Skeletal muscle tissue (tissue), 4 donors: Measurements from ENCODE around the gene ZNF681. TPM values are rescaled to one million over a fixed set of nuclear protein-coding genes. Genes with fewer than 3 reads are reported as not detected.
"Not testable (repeated sequence)": the region's sequence is repeated elsewhere in the genome, so short reads cannot be mapped to it uniquely, and the experiment has no call there.

Experiments used
- H3K27ac ChIP-seq: one replicate; pipeline ENCODE4 v1.7.0; 2013; ENCODE audit warnings: mild to moderate bottlenecking, low read depth, low read length, inconsistent platforms
- H3K27me3 ChIP-seq, 3 donors: one replicate each; pipeline ENCODE4 v1.7.0; 2013; ENCODE audit warnings: low read length in 3 of 3; ENCODE audit not compliant: control insufficient read depth in 3 of 3, insufficient read depth in 3 of 3
- H3K36me3 ChIP-seq, 3 donors: one replicate each; pipeline ENCODE4 v1.7.0; 2013; ENCODE audit warnings: low read length in 3 of 3; ENCODE audit not compliant: control insufficient read depth in 3 of 3, insufficient read depth in 3 of 3
- H3K4me1 ChIP-seq, 3 donors: one replicate each; pipeline ENCODE4 v1.7.0; 2013; ENCODE audit warnings: low read length in 3 of 3, mild to moderate bottlenecking in 3 of 3; ENCODE audit not compliant: control insufficient read depth in 3 of 3, insufficient read depth in 3 of 3
- H3K4me3 ChIP-seq, 3 donors: one replicate each; pipeline ENCODE4 v1.7.0; 2013; ENCODE audit warnings: low read length in 3 of 3
- H3K9ac ChIP-seq, 3 donors: one replicate each; pipeline ENCODE4 v1.7.0; 2013; ENCODE audit warnings: low read length in 3 of 3, mild to moderate bottlenecking in 3 of 3, moderate library complexity in 2 of 3, low read depth in 1 of 3
- H3K9me3 ChIP-seq, 3 donors: one replicate each; pipeline ENCODE4 v1.7.0; 2013; ENCODE audit warnings: low read length in 3 of 3; ENCODE audit not compliant: control insufficient read depth in 3 of 3
- total RNA-seq: library from RNA; depleted of rRNA; stranded (reverse); fragments of >200 nt; gene quantifications from one replicate; pipeline ENCODE4 v1.2.3, GENCODE V29; 2014
- donor health status: Osteomylitis.

The ZNF681 gene
- total RNA-seq, 1 donor from 2014 or later: 1.6 TPM

GRCh38 chr19:23764781-23765180 lies 6.1 kb upstream of the ZNF681 start:
- H3K4me1 ChIP-seq: no peaks in the 10 kb centered on the region
- H3K4me3 ChIP-seq: no peak overlapping the region
- H3K27ac ChIP-seq: no peak overlapping the region
- no peaks in the 10 kb centered on the region for H3K9me3 ChIP-seq
- H3K9ac ChIP-seq: no peak overlapping the region
- no peaks in the 10 kb centered on the region for H3K27me3 ChIP-seq
- no peaks in the 10 kb centered on the region for H3K36me3 ChIP-seq

- no peaks in the 10 kb centered on the region for H3K27me3 ChIP-seq
- H3K9ac ChIP-seq: peak overlapping the region; percentile 32 to 70 (median 62)
- H3K9me3 ChIP-seq: no peaks in the 10 kb centered on the region
- H3K4me1 ChIP-seq: no peaks in the 10 kb centered on the region
- peak overlapping the region; percentile 74 to 88 (median 76) for H3K4me3 ChIP-seq
- H3K36me3 ChIP-seq: no peaks in the 10 kb centered on the region
- H3K27ac ChIP-seq: no peak overlapping the region
These were observed 4.4 kb upstream of the ZNF681 start for GRCh38 chr19:23762884-23763711.

DNA sequence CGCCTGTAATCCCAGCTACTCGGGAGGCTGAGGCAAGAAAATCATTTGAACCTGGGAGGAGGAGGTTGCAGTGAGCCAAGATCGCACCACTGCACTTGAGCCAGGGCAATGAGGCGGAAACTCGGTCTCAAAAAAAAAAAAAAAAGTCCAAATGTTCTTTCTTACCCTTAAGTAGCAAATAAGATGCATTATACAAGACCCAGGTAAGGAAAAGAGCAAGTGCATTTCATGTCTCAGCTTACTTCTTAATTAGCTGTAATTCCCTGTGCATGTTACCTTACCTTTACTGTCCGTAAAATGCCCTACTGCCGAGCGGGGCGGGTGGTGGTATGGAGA lies 3.8 kb upstream of the ZNF681 start:
- Histone ChIP-seq H3K4me1 (no peaks in the 10 kb centered on the region), H3K9ac (peak overlapping the region in 1 of 3 donors; percentile 62), H3K27me3 (no peaks in the 10 kb centered on the region), H3K27ac (no peak overlapping the region), H3K9me3 (no peaks in the 10 kb centered on the region), H3K4me3 (peak overlapping the region; percentile 74 to 88 (median 76)), H3K36me3 (no peaks in the 10 kb centered on the region)

DNA sequence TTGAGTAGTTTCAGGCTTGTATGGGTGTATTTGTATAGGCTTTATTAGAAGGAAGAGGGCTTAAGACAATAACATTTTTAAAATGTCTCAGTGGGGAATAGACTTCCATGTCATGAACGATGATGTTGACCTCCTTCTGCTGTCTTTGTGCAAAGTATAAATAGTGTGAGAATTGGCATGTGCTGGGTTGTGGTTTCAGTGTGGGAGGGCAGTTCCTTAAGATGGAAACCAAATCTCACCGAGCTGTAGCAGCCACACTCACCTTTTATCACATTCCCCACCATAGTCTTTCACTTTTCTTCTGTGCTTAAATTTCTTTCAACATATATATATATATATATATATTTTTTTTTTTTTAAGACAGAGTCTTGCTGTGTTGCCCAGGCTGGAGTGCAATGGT lies 1.6 kb upstream of the ZNF681 start:
- not testable (repeated sequence) for H3K9me3 ChIP-seq, H3K4me3 ChIP-seq, H3K9ac ChIP-seq, H3K27me3 ChIP-seq, H3K36me3 ChIP-seq, H3K27ac ChIP-seq, H3K4me1 ChIP-seq

DNA sequence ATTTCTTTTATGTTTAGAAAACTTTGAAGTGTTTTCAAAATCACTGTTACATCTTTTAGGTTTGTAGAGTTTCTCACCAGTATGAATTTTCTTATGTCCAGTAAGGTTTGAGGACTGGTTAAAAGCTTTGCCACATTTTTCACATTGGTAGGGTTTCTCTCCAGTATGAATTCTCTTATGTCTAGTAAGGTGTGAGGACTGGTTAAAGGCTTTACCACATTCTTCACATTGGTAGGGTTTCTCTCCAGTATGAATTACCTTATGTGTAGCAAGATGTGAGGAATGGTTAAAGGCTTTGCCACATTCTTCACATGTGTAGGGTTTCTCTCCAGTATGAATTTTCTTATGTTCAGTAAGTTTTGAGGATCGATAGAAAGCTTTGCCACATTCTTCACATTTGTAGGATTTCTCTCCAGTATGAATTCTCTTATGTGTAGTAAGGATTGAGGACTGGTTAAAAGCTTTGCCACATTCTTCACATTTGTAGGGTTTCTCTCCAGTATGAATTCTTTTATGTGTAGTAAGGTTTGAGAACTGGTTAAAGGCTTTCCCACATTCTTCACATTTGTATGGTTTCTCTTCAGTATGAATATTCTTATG lies 15.0 kb downstream of the ZNF681 start:
- H3K4me1 ChIP-seq, H3K36me3 ChIP-seq: not testable (repeated sequence)
- peaks cover 0 to 19% (median 2%) of the 10 kb centered on the region in 3 donors for H3K9me3 ChIP-seq

GRCh38 chr19:23730729-23731465 lies 27.8 kb downstream of the ZNF681 start:
- not testable (repeated sequence) for H3K36me3 ChIP-seq, H3K4me1 ChIP-seq, H3K27me3 ChIP-seq, H3K9ac ChIP-seq, H3K9me3 ChIP-seq, H3K4me3 ChIP-seq, H3K27ac ChIP-seq

More for the DNA sequence above, 15.0 kb downstream of the ZNF681 start:
- not testable (repeated sequence) for H3K4me3 ChIP-seq, H3K27ac ChIP-seq, H3K9ac ChIP-seq, H3K27me3 ChIP-seq

GRCh38 chr19:23724161-23724560 lies 34.5 kb downstream of the ZNF681 start:
- H3K9ac ChIP-seq, H3K27me3 ChIP-seq, H3K4me1 ChIP-seq, H3K36me3 ChIP-seq, H3K4me3 ChIP-seq, H3K27ac ChIP-seq, H3K9me3 ChIP-seq: not testable (repeated sequence)

- no peaks in the 10 kb centered on the region for H3K36me3 ChIP-seq
- H3K9me3 ChIP-seq: no peaks in the 10 kb centered on the region
- H3K4me3 ChIP-seq: no peak overlapping the region
- H3K4me1 ChIP-seq: no peaks in the 10 kb centered on the region
- no peaks in the 10 kb centered on the region for H3K27me3 ChIP-seq
- no peak overlapping the region for H3K9ac ChIP-seq
- no peak overlapping the region for H3K27ac ChIP-seq
These were observed 39.9 kb downstream of the ZNF681 start for GRCh38 chr19:23718802-23719201.

DNA sequence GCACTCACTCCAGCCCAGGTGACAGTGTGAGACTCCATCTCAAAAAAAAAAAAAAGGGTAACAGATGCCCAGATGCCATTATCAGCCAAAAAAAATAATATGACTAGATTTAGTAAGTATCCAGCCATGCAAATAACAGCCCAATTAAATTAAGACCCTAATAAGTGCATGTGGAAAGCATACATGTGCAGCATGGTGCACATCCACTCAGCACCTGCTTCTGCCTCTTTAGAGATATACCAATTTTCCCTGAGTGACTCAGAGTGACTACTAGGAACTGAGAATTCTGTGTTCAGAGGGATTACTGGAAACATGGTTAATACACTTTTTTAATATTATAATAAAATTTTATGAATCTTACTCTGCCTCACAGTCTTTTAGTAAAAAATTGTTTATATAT lies 41.9 kb downstream of the ZNF681 start:
- Histone ChIP-seq H3K27ac (no peak overlapping the region), H3K27me3 (no peaks in the 10 kb centered on the region), H3K9ac (no peak overlapping the region), H3K4me1 (no peaks in the 10 kb centered on the region), H3K36me3 (no peaks in the 10 kb centered on the region), H3K9me3 (no peaks in the 10 kb centered on the region), H3K4me3 (no peak overlapping the region)

GRCh38 chr19:23709347-23709746 lies 49.3 kb downstream of the ZNF681 start:
- no peaks in the 10 kb centered on the region for H3K36me3 ChIP-seq
- no peaks in the 10 kb centered on the region for H3K4me1 ChIP-seq
- H3K27me3 ChIP-seq: no peaks in the 10 kb centered on the region
- H3K9ac ChIP-seq: no peak overlapping the region
- H3K4me3 ChIP-seq: no peak overlapping the region
- H3K27ac ChIP-seq: no peak overlapping the region
- H3K9me3 ChIP-seq: no peaks in the 10 kb centered on the region
